Calu3 (cell line): ENCODE results near the gene OR52N4. TPM values are rescaled to one million over a fixed set of nuclear protein-coding genes. Genes with fewer than 3 reads are reported as not detected.
"Not testable (repeated sequence)": the region's sequence is repeated elsewhere in the genome, so short reads cannot be mapped to it uniquely, and the experiment has no call there.

ENCODE experiments used
- Bru-seq: library from RNA; stranded (reverse); fragments of 400-500 nt; gene quantifications from one replicate; lab custom pipeline; 2021; lab: Mats Ljungman, UMichigan
- BruChase-seq, 2 experiments: library from RNA; stranded (reverse); fragments of 400-500 nt; gene quantifications; one replicate each; lab custom pipeline; 2021; lab: Mats Ljungman, UMichigan
- BruUV-seq: library from RNA; stranded (reverse); fragments of 400-500 nt; replicated peaks from 2 replicates; lab custom pipeline; 2021; lab: Mats Ljungman, UMichigan
- CTCF ChIA-PET: fragments of 300-600 bp; sonication (Branson Sonifier 250); formaldehyde crosslinking; loops from one replicate; lab custom pipeline; 2022; ENCODE audit warnings: antibody characterized with exemption; lab: Charles Lee
- DNase-seq: peaks from one replicate; pipeline ENCODE4 v3.0.0; 2022
- H3K27ac Mint-ChIP-seq: one replicate; pipeline ENCODE4 v1.8.0; 2022; ENCODE audit warnings: mixed read lengths; ENCODE audit not compliant: unreplicated experiment
- H3K27me3 Mint-ChIP-seq: one replicate; pipeline ENCODE4 v1.8.0; 2022; ENCODE audit warnings: mixed read lengths; ENCODE audit not compliant: unreplicated experiment
- H3K36me3 Mint-ChIP-seq: one replicate; pipeline ENCODE4 v1.8.0; 2022; ENCODE audit warnings: mild to moderate bottlenecking, moderate library complexity, mixed read lengths; ENCODE audit not compliant: insufficient read depth, unreplicated experiment
- H3K4me1 Mint-ChIP-seq: one replicate; pipeline ENCODE4 v1.8.0; 2022; ENCODE audit warnings: mild to moderate bottlenecking, low read depth, mixed read lengths; ENCODE audit not compliant: unreplicated experiment
- H3K4me3 Mint-ChIP-seq: one replicate; pipeline ENCODE4 v1.8.0; 2022; ENCODE audit warnings: mild to moderate bottlenecking, low read depth, moderate library complexity, mixed read lengths; ENCODE audit not compliant: unreplicated experiment
- H3K9me3 Mint-ChIP-seq: one replicate; pipeline ENCODE4 v1.8.0; 2022; ENCODE audit warnings: low read depth, mixed read lengths; ENCODE audit not compliant: unreplicated experiment
- intact Hi-C: fragments of 100-400 bp; cut with micrococcal nuclease; formaldehyde crosslinking; loops from one replicate; pipeline ENCODE4 v1.10.0; 2022; ENCODE audit not compliant: unreplicated experiment
- long read RNA-seq: library from polyadenylated mRNA; stranded (forward); transcript quantifications from one replicate; pipeline ENCODE4 v2.0.0, GENCODE V29; 2022
- total RNA-seq: library from RNA; stranded (reverse); gene quantifications from 2 replicates; pipeline ENCODE4 v1.2.3, GENCODE V29; 2022
- TF ChIP-seq, protein P1 (sequence below): fragments of 200-600 bp; IDR thresholded peaks from one replicate; pipeline ENCODE4 v1.8.0; 2022; ENCODE audit warnings: antibody characterized with exemption; ENCODE audit not compliant: unreplicated experiment

OR52N4 gene
- total RNA-seq (not detected in 2 replicates), Bru-seq, nascent RNA (not detected), BruChase-seq, experiment 1, labeled RNA remaining after a 6-hour chase (not detected), BruChase-seq, experiment 2, labeled RNA remaining after a 2-hour chase (not detected)
- long read RNA-seq: 0 reads

- DNase-seq: no peak
- BruUV-seq: no TSS peak
- TF ChIP-seq, protein P1, sequence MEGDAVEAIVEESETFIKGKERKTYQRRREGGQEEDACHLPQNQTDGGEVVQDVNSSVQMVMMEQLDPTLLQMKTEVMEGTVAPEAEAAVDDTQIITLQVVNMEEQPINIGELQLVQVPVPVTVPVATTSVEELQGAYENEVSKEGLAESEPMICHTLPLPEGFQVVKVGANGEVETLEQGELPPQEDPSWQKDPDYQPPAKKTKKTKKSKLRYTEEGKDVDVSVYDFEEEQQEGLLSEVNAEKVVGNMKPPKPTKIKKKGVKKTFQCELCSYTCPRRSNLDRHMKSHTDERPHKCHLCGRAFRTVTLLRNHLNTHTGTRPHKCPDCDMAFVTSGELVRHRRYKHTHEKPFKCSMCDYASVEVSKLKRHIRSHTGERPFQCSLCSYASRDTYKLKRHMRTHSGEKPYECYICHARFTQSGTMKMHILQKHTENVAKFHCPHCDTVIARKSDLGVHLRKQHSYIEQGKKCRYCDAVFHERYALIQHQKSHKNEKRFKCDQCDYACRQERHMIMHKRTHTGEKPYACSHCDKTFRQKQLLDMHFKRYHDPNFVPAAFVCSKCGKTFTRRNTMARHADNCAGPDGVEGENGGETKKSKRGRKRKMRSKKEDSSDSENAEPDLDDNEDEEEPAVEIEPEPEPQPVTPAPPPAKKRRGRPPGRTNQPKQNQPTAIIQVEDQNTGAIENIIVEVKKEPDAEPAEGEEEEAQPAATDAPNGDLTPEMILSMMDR: no peak
- CTCF ChIA-PET: no interaction called here
- Mint-ChIP-seq H3K27ac (no peak within 1 kb of the TSS), H3K27me3 (no peaks in the 10 kb centered on the region), H3K36me3 (no peaks in the 10 kb centered on the region), H3K9me3 (peaks cover 3% of the 10 kb centered on the region), H3K4me3 (no peak within 1 kb of the TSS), H3K4me1 (no peaks in the 10 kb centered on the region)
- intact Hi-C loops: no loop called here
Observed at GRCh38 chr11:5753943-5754342, at the start of gene OR52N4. Gene OR52N4, plus strand, starts transcription at chr11:5754243. Its CDS starts 498 bp downstream, at chr11:5754741.

DNA sequence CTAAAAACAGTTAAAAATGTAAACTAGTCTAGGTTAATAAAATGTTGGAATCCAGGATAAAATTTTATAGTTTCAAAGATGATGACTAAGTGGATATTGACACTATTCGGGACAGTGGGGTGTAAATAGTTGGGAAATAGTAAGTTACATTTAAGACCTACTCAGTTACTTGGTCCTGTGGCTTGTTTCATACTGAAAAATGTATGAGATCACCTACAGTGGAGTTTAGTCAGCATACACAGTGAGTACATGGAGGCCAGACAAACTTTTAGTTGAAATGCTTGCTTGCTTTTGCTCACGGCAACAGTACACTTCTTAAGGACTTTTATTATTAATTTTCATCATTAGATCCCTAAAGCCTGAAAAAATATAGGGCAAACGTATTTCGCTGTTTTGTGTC, 48.4 kb upstream of the OR52N4 start:
- CTCF ChIA-PET: no interaction called here
- Mint-ChIP-seq H3K4me3 (no peak overlapping the region), H3K36me3 (no peaks in the 10 kb centered on the region), H3K9me3 (no peaks in the 10 kb centered on the region), H3K27ac (no peak overlapping the region), H3K4me1 (no peaks in the 10 kb centered on the region), H3K27me3 (peaks cover 32% of the 10 kb centered on the region)
- no peak for DNase-seq
- BruUV-seq: no TSS peak
- intact Hi-C loops: no loop called here
- TF ChIP-seq, protein P1: no peak

DNA sequence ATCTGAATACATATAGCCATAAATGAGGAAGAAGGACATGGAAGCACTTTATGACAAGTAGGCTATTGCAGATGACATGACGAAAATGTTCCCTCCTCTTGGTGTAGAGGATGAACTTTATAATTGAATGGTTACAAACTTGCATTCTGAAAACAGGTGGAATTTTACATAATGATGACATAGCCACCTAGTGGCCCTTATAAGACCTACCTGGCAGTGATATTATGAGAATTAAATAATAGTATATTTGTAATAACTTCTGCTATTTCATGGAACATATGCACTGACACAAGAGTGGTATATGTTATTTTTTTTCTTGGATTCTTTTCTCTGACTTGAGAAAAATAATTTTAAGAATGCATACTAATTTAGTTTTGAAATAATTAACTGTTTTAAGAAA, 41.5 kb upstream of the OR52N4 start:
- CTCF ChIA-PET: no interaction called here
- BruUV-seq: no TSS peak

GRCh38 chr11:5713695-5714094, 40.3 kb upstream of the OR52N4 start:
- Mint-ChIP-seq H3K36me3 (no peaks in the 10 kb centered on the region), H3K9me3 (no peaks in the 10 kb centered on the region), H3K4me1 (no peaks in the 10 kb centered on the region), H3K27me3 (peaks cover 31% of the 10 kb centered on the region), H3K4me3 (no peak overlapping the region), H3K27ac (no peak overlapping the region)
- BruUV-seq: no TSS peak
- intact Hi-C loops: loop anchor here (2.0 kb wide), 2 partner anchors 29 to 113 kb away; partner anchors contain the start of gene TRIM5
- TF ChIP-seq, protein P1: no peak
- CTCF ChIA-PET: no interaction called here
- DNase-seq: no peak

More for the DNA sequence above, 41.5 kb upstream of the OR52N4 start:
- Mint-ChIP-seq H3K4me3 (no peak overlapping the region), H3K36me3 (no peaks in the 10 kb centered on the region), H3K27me3 (peaks cover 31% of the 10 kb centered on the region), H3K27ac (no peak overlapping the region), H3K4me1 (no peaks in the 10 kb centered on the region), H3K9me3 (no peaks in the 10 kb centered on the region)
- intact Hi-C loops: loop anchor here (1.0 to 2.0 kb wide), 4 partner anchors 28 to 237 kb away; partner anchors contain the start of genes OR52N2 and TRIM5
- TF ChIP-seq, protein P1: no peak
- no peak for DNase-seq

DNA sequence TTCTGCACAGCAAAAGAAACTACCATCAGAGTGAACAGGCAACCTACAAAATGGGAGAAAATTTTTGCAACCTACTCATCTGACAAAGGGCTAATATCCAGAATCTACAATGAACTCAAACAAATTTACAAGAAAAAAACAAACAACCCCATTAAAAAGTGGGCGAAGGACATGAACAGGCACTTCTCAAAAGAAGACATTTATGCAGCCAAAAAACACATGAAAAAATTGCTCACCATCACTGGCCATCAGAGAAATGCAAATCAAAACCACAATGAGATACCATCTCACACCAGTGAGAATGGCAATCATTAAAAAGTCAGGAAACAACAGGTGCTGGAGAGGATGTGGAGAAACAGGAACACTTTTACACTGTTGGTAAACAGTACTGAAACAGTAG, 37.5 kb upstream of the OR52N4 start:
- H3K4me3 Mint-ChIP-seq, H3K9me3 Mint-ChIP-seq, CTCF ChIA-PET, H3K36me3 Mint-ChIP-seq, H3K27ac Mint-ChIP-seq, DNase-seq, intact Hi-C loops, H3K4me1 Mint-ChIP-seq, BruUV-seq: not testable (repeated sequence)
- H3K27me3 Mint-ChIP-seq: peaks cover 27% of the 10 kb centered on the region
